ENCODE results near the gene CSKMT.
A peak's percentile ranks its signal among the peaks of the same experiment; 100 is the strongest.
"Not testable (repeated sequence)": the region's sequence is repeated elsewhere in the genome, so short reads cannot be mapped to it uniquely, and the experiment has no call there.

The CSKMT gene

DNA sequence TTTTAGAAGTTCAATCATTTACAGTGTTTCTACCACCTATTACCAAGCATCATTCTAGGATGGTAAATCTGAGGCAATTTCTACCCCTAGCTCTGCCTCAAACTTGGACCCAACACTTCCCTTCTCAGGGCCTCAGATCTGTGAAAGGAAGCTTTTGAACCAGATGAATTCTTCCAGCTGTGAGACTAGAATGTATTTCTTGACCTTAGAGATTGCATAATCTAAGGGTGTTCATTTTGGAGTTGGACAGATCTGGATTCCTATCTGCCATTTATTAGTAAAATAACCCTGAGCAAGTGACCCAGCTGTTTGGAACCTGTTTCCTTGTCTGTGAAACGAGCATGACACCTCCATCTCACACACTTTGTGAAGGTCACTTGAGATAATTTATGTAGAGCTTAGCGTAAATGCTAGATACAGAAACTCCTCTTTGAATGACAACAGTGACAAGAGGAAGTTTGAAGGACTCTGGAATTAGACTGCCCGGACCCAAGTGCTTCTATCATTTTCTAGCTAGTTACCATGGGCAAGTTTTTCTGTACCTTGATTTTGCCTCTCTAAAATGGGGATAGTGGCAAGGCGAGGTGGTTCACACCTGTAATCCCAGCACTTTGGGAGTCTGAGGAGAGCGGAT lies 8.2 kb upstream of the CSKMT start:
- no peak for DNase-seq

DNA sequence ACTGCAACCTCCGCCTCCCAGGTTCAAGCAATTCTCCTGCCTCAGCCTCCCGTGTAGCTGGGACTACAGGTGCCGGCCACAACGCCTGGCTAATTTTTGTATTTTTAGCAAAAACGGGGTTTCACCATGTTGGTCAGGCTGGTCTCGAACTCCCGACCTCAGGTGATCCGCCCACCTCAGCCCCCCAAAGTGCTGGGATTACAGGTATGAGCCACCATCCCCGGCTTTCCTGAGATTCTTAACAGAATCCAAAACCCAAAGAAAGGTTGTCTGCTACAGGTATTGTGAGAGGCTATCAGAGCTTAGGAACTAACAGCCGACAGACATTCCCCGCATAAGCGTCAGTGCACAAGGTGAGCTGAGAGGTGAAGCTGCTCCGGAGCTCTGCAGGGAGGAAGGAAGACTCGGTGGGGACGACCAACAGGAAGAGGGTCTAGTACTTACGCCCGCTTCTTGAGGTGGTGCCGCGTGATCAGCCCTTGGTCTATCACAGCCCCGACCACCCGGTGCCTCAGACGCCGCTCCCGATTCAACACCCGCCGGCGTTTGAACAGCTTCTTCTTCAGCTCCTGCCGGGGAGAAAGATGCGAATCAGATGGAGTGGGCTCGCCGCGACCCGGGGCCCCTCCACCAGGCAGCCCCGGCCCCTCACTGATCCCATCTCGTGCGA lies 572 bp upstream of the CSKMT start:
- peak; percentile 62 for DNase-seq

DNA sequence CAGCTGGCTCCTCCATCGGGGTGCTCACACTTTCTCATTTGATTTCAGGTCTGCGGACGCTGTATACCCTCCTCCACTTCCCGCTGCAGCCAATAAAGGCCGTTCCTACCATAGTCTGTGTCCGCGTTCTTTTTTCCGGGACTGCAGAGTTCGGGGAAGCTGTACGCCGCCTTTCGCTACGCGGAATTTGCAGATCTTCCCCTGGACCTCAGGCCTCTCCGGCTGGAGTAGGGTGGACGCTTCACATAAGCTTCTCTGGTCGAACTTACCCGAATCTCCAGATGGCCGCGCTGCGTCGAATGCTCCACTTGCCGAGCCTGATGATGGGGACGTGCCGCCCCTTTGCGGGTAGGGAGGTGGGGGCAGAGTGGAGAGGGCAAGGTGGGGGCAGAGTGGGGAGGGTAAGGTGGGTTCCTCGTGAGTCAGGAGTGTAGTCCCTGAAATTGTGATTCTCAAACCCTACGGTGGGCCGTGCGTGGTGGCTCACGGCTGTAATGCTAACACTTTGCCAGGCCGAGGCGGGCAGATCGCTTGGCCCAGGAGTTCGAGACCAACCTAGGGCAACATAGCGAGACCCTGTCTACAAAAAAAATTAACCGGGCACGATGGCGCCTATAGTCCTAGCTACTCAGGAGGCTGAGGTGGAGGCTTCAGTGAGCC lies 617 bp downstream of the CSKMT start:
- peak; percentile 71 for DNase-seq

DNA sequence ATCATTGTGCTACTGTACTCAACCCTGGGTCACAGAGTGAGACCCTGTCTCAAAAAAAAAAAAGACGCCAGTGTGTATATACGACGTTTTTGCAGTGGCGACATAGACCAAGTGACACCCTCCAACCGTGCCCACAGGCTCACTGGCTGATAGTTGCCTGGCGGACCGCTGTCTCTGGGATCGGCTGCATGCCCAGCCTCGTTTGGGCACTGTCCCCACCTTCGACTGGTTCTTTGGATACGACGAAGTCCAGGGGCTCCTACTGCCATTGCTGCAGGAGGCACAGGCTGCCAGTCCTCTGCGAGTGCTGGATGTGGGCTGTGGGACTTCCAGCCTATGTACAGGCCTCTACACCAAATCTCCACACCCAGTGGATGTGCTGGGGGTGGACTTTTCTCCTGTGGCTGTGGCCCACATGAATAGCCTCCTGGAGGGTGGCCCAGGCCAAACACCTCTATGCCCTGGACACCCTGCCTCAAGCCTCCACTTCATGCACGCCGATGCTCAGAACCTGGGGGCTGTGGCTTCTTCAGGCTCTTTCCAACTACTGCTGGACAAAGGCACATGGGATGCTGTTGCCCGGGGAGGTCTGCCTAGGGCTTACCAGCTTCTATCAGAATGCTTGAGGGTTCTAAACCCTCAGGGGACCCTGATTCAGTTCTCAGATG lies 1.3 kb downstream of the CSKMT start:
- DNase-seq = no peak

DNA sequence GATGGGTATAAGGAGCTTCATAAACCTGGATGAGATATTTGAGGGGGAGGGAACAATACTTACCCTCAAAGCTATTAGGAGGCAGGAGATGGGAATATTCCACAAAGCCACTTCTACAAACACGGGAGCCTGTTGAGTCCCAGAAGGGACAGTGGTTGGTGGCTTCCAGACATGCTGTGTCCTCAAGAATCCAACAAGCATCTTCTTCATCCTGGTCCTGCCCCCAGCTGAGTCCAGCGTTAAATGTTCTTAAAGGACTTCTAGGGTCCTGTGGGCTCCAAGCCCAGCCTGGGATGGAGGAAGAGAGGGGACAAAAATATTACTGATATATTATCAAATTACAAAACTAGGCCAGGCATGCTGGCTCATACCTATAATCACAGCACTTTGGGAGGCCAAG lies 2.3 kb downstream of the CSKMT start:
- no peak for DNase-seq

DNA sequence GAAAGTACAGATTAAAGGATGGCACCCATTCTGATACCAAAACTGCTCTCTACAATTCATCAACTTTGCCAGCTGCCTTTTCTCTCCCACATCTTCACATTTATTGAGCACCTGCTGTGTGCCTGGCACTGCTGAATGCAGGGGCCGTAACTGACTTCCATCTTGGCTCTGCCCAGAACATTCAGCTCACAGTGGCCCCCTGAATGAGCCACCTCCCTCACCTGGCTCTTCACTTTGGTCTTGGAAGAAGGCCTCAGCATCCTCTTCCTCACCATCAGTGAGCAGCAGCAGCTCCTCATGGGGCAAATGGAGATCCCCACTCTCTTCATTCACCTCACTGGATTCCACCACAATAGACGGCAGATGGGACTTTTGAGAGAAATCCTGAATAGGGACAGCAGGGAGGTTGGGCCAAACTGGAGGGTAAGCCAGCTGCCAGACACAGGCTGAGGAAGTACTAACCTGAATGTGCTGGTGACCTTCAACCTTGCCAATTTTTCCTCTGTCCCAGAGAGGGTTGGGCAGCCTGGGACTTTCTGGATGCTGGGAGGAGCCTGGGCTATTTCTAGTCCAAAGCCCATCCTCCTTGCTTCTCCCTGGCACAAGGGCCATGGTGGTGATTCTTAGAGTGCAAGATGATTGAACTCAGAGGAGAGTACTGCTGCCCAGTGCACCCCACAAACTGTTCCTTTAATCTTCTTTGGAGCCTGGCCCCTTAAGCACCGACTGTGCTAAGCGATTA lies 4.5 kb downstream of the CSKMT start:
- no peak for DNase-seq

DNA sequence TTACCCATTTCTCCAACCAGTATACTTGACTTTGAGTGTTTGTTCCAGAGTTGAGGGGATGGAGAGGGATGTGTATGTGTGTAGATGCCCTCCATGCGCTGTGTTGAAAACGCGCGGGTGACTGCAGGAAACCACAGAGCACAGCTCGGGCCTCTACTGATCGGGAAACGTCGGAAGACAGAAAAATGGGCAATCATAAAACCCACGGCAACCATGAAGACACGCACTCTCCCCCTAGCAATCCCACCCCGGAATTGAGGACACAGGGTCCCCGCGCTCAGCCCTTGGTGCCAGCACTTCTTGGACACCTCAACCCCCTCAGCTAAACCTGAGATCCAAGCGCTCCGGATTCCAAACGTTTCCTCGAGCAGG lies 6.1 kb downstream of the CSKMT start:
- no peak for DNase-seq

DNA sequence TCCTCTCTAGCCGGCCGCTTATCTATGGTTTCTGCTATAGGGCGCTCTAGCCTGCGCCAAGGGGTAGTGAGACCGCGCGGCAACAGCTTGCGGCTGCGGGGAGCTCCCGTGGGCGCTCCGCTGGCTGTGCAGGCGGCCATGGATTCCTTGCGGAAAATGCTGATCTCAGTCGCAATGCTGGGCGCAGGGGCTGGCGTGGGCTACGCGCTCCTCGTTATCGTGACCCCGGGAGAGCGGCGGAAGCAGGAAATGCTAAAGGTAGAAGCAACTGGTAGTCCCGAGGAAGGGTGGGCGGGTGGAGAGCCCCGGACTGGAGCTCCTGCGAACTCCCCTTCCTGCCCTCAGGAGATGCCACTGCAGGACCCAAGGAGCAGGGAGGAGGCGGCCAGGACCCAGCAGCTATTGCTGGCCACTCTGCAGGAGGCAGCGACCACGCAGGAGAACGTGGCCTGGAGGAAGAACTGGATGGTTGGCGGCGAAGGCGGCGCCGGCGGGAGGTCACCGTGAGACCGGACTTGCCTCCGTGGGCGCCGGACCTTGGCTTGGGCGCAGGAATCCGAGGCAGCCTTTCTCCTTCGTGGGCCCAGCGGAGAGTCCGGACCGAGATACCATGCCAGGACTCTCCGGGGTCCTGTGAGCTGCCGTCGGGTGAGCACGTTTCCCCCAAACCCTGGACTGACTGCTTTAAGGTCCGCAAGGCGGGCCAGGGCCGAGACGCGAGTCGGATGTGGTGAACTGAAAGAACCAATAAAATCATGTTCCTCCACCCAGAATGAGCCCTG lies 6.7 kb downstream of the CSKMT start, which contains the start of the genes LBHD1 and UQCC3:
TSS of gene LBHD1 (minus strand) at position 660 of the 782 bp plus-strand sequence. CDS start 2,236 bp downstream, outside the sequence.
TSS of gene UQCC3 (plus strand) at position 66 of the 782 bp plus-strand sequence. CDS start at position 139, 73 bp downstream.
- DNase-seq = peak; percentile 83

DNA sequence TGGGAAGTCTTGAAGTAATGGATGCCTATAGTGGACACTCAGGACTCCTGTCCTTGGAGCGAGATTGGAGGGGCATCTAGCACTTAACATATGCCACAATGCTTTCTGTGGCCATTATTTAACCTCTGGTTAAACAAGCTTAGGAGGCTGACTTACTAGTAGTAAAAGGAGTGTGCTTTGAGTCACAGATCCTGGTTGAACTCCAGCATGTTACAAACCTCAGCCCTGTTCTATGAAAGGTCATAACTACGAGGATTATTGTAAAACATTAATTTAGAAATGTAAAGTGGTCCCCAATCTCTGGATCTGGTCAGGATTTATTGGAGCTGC lies 8.0 kb downstream of the CSKMT start:
- DNase-seq = no peak

DNA sequence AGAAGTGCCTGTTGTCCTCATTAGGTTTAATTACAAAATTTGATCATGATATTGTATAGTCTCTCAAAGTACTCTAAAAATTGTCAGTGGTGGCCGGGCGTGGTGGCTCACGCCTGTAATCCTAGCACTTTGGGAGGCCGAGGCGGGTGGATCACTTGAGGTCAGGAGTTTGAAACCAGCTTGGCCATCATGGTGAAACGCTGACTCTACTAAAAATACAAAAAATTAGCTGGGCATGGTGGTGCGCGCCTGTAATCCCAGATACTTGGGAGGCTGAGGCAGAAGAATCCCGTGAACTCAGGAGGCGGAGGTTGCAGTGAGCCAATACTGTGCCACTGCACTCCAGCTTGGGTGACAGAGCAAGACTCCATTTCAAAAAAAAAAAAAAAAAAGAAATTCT lies 10.3 kb downstream of the CSKMT start:
- DNase-seq = not testable (repeated sequence)

DNA sequence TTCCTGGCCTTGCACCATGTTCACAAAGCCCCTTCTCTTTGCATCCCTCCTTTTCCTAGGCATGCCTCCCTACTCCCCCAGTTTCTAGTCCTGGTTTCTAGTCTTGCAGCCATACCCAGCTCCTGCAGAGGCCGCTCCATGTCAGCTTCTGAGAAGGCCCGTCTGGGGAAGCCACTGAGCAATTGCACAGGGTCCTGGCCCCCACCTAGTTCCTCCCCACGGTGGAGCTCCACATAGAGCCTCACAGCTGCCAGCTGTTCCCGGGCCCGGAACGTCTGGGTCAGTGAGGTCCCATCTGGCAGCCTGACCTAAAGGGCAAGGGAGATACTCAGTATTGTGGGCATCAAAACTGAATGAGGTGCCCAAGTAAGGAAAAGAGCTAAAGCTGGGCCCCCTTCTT lies 11.6 kb downstream of the CSKMT start:
- no peak for DNase-seq

DNA sequence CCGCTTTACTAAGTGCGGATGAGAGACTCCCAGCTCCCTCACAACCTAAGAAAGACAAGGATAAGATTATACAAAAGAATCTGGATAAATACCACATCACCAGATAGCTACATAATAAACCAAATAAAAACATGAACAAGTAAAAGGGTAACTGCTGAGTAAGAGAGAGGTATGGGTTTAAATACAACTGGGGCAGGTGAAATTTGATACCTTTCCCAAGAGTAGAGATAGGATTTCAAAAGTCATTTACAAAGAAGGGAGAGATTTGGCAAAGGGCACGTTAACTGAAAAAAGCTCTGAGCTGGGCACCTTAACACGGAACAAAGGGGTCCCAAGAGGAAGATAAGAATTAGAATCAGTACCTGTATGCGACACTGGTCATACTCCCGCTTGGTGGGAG lies 12.0 kb downstream of the CSKMT start:
- no peak for DNase-seq

DNA sequence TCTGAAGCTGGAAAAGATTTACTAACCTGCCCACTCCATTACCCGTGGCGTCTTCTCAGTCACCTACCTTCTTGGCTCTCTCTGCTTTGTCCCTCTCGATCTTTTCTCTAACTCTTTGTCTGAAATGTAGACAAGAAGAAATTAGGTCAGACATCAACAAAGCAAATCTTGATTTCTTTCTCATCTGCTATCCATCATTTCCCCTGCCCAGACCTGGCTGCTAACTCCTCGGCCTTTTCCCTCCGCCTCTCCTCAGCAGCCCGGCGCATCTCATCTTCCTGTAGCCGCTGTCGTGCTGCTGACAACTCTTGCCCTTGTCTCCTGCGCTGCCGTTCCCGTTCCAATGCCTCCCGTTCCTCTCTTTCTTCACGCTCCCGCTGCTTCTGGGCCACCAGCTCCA lies 12.6 kb downstream of the CSKMT start:
- DNase-seq = no peak

DNA sequence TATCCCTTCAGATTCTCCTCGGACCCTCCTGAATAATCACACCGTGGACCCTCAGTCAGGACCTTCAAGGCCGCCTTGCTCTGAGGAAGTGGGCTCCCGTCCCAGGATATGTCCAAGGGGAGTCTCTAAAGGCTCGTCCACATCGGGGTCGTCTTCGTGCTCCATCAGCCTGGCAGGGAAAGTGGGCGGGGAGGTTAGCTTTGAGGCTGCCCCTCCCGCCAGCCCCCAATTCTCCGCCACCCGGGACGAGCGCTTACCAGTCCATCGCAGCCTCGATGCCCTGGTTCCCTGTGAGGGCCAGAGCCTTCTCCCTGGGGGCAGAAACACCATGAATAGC lies 13.3 kb downstream of the CSKMT start:
- DNase-seq = no peak

DNA sequence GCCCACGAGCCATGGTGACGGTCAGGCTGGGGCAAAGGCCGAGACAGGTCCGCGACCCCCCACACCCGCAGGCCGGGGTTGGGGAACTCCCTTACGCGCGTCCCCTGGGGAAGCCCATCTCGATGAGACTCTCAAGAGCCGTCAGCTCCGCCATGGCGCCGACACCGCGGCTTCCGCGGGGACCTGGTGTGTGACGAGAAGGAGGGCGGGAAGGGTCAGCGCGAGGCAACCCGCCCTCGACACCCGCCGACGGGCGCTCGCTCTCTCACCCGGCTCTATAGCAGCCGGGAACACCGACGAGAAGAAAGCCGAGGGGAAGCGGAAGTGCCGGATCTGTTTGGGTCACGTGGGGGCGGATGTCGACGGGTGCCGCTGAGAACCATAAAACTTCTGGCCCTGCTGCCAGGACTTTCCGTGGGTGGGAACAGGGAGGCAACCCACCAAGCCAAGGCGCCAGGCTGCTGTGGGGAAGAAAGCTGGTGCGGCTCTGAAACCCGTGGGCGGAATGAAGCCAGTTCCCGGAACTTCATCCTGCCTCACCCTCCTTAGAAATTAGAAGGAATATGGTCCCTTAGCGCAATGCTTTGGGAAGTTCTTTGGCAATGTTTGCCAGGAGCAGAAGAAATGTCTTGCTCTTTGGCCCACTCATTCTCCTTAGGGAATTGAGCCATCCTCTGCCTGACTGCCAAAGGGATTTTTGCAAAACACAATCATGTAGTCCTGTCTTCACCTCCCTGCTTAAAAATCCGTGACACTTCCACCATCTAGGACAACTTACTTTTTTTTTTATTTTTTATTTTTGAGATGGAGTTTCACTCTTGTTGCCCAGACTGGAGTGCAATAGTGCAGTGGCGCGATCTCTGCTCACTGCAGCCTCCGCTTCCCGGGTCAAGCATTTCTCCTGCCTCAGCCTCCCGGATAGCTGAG lies 13.9 kb downstream of the CSKMT start, which contains the start of gene UBXN1:
TSS of gene UBXN1 (minus strand) at position 304 of the 927 bp plus-strand sequence. CDS start at position 154, 150 bp downstream.
- peak; percentile 89 for DNase-seq

DNA sequence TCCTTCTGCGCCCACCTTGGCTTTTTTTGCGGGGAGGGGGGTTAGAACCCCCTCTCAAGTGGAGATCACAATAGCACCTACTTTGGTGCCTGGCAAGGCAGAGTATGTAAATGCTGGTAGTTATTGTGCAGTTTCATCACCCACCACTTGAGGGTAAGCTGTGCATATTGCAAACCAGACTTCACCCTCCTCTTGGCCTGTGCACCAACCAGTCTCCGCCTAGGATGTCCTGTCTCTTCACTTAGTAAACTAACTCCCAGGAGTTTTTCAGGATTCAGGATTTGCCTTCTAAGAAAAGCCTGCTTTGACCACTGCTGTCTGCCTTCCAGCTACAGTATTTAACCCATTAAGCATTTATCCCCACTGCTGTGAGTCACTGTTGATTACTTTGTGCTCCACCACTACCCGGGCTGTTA lies 15.7 kb downstream of the CSKMT start:
- peak; percentile 61 for DNase-seq

DNA sequence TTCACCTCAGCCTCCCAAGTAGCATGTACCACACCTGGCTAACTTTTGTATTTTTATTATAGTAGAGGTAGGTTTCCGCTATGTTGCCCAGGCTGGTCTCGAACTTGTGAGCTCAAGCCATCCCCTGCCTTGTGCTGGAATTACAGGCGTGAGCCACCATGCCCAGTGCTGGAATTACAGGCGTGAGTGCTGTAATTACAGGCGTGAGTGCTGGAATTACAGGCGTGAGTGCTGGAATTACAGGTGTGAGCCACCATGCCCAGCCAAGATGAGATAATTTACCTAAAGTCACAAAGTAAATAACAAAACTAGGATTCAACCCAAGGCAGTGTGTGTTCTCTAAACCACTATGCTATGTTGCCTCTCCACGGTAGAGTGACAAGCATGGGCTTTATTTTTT lies 17.4 kb downstream of the CSKMT start:
- no peak for DNase-seq

DNA sequence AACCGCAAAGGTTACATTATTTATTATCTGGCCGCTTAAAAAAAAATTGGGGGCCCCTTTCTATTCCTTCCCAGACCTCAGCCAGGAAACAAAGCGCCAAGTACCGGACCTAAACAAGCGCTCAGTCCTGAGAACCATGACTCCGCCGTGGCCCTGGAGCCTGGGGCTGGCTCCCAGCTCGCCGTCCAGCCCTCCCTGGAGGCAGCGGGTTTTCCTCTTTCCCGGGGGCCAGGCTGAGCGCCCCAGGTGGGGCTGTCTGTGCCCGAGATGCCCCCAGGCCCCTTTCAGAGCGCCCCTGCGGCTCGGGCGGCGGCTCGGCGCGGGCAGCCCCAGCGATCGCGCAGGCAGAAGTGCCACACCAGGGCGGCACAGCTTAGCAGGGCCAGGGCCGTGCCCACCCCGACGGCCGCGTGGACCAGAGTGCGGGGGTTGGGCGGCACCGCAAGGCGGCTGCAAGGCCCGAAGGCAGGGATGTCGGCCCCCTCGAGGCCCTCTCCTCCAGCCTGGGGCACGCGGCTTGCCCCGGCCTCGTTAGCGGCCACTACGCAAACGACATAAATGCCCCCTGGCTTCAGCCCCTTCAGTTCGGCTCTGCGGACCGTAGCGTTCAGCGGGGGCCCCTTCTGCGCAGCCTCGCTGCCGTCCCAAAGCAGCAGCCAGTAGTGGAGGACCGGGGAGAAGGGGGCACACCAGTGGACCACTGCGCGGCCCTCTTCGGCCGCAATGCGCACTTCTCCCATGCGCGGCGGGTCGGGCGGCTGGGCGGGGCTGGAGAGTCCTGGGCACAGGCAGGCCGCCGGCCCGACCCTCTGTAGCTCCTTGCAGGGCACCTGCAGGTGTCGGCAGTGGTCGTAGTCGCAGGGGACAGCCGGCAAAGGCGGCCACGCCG lies 22.6 kb downstream of the CSKMT start:
- no peak for DNase-seq

DNA sequence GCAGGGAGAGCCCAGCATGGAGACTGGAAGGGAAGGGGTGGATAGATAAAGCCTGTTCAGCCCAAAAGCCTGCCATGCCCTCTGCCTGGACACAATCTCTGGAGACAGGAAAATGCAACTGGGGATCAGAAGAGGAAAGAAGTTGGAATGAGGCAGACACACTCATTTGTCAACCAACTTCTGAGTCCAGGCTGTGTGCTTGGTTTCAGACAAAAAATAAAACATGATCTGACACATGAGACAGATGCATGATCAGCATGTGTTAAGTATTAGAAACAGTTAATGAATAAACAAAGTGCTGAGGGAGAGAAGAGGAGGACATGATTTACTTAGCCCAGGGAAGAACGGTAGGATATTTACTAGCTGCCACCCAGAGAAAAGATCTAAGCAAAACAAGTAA lies 23.4 kb downstream of the CSKMT start:
- no peak for DNase-seq

Measured in CD4-positive, alpha-beta T cell treated with Interleukin-10 for 1 hour (primary cell).